ENCODE data around the gene CA11. TPM values are rescaled to one million over a fixed set of nuclear protein-coding genes. Genes with fewer than 3 reads are reported as not detected.

CA11 gene
- total and polyA plus RNA-seq, 2 of the 8 experiments (the other 6 are each of a cell fraction or from before 2014, with no cell fraction given) = 51.7 to 71.4 TPM

- POLR2A ChIA-PET (ENCODE audit: partially characterized antibody) = interaction anchor here (0.6 kb wide), 1 partner anchor 10 kb away, joined by 3 read pairs; the partner anchor contains the start of gene FUT2
- no peaks in the 10 kb centered on the region for H3K79me2 ChIP-seq (ENCODE audit: control insufficient read depth in 1 of 2, insufficient read depth in 2 of 2, low read length in 2 of 2)
- H3K18ac ChIP-seq (ENCODE audit: extremely low read depth, low read length) = no peak overlapping the region
- H4K91ac ChIP-seq (replicated peaks; ENCODE audit: insufficient read length, low read length) = no peak overlapping the region
- H3K14ac ChIP-seq (ENCODE audit: insufficient read length) = no peak overlapping the region
- no peak overlapping the region for H2BK15ac ChIP-seq (ENCODE audit: low read length)
- no peak overlapping the region for H2AFZ ChIP-seq (ENCODE audit: low read length)
- H3K4me1 ChIP-seq (replicated peaks in 1 of 4; ENCODE audit: control insufficient read depth in 3 of 4, insufficient read depth in 4 of 4, low read length in 3 of 4) = no peaks in the 10 kb centered on the region; a peak in 1 of 7 replicates
- no peaks in the 10 kb centered on the region for H3K36me3 ChIP-seq (ENCODE audit: control insufficient read depth in 2 of 4, insufficient read depth in 4 of 4, low read length in 3 of 4)
- CTCF ChIA-PET (ENCODE audit: partially characterized antibody) = interaction anchor here (0.6 to 2.3 kb wide), 2 partner anchors 10 to 103 kb away, joined by 3 to 5 read pairs; no protein-coding TSS in a partner anchor
- H2BK12ac ChIP-seq (ENCODE audit: low read depth, low read length) = no peak overlapping the region
- no peak overlapping the region for H4K5ac ChIP-seq (ENCODE audit: insufficient read length, low read depth, low read length)
- H4K8ac ChIP-seq (ENCODE audit: extremely low read depth, insufficient read depth, low read length) = no peak overlapping the region
- H3K27ac ChIP-seq (ENCODE audit: low read depth, low read length) = no peak overlapping the region
- no peaks in the 10 kb centered on the region for H3K27me3 ChIP-seq (replicated peaks in 1 of 4; ENCODE audit: control insufficient read depth in 3 of 4, extremely low read depth in 1 of 4, insufficient read depth in 3 of 4, low read length in 3 of 4)
- H3K4ac ChIP-seq (replicated peaks; ENCODE audit: insufficient read length, low read depth, low read length) = no peak overlapping the region
- no peak overlapping the region for H3K4me3 ChIP-seq (ENCODE audit: extremely low read depth in 1 of 4, insufficient read depth in 2 of 4, low read depth in 3 of 4, low read length in 4 of 4)
- no peak overlapping the region for H3K56ac ChIP-seq (replicated peaks; ENCODE audit: insufficient read length, low read depth, low read length)
- H3K23ac ChIP-seq (ENCODE audit: insufficient read length) = no peak overlapping the region
- no peaks in the 10 kb centered on the region for H3K23me2 ChIP-seq (ENCODE audit: low read depth, low read length)
- 0 out of 2 replicates have a peak overlapping the region, but pooled peaks have one; percentile 48 for H2BK20ac ChIP-seq (ENCODE audit: low read length)
- no peak overlapping the region for H3K4me2 ChIP-seq (ENCODE audit: insufficient read depth in 1 of 2, low read depth in 2 of 2, low read length in 2 of 2)
- no peaks in the 10 kb centered on the region for H3K79me1 ChIP-seq (ENCODE audit: low read depth, low read length)
- H2BK120ac ChIP-seq (replicated peaks; ENCODE audit: low read depth, low read length) = no peak overlapping the region
- no peaks in the 10 kb centered on the region for H4K20me1 ChIP-seq (replicated peaks in 1 of 2; ENCODE audit: control insufficient read depth in 1 of 2, insufficient read depth in 2 of 2, low read length in 2 of 2)
- no peak overlapping the region for H3K9ac ChIP-seq (replicated peaks in 1 of 4; ENCODE audit: extremely low read depth in 1 of 4, low read depth in 3 of 4, low read length in 3 of 4)
- WGBS, 2 experiments (ENCODE audit: extremely low coverage in 1 of 2, insufficient coverage in 1 of 2, insufficient read length in 1 of 2, insufficient replicate concordance in 2 of 2, low coverage in 1 of 2, low lambda C conversion rate in 2 of 2, missing lambda C conversion rate in 1 of 2) = 87% methylated on average over 9 of the region's 9 CpGs; no CpG with 5 or more reads in 1 of the 2 experiments
- FAIRE-seq = no peak
- no peaks in the 10 kb centered on the region for H3K9me3 ChIP-seq (ENCODE audit: insufficient read depth in 2 of 2, low read depth in 1 of 2, low read length in 1 of 2)
- DNase-seq (ENCODE audit: low read depth in 1 of 2, low spot score in 2 of 2) = no peak
- H2AK5ac ChIP-seq (ENCODE audit: low read depth, low read length) = no peak overlapping the region
- H2BK5ac ChIP-seq (ENCODE audit: low read depth, low read length) = no peak overlapping the region
- TF ChIP-seq BCL11A (IDR thresholded peaks at IDR 0.05; ENCODE audit: low read depth in 2 of 2, low read length in 2 of 2) = no peak
- no peak for TF ChIP-seq EZH2 (IDR thresholded peaks at IDR 0.05; ENCODE audit: low read depth, low read length, severe bottlenecking)
- no peak for TF ChIP-seq KDM5A (IDR thresholded peaks at IDR 0.05; ENCODE audit: low read length)
- no peak for TF ChIP-seq RXRA (IDR thresholded peaks at IDR 0.05; ENCODE audit: insufficient read depth, low read depth, low read length)
- TF ChIP-seq MAFK (IDR thresholded peaks at IDR 0.05; ENCODE audit: low read depth, low read length) = no peak
- TF ChIP-seq SP4 (IDR thresholded peaks at IDR 0.05; ENCODE audit: low read length) = no peak
- no peak for TF ChIP-seq CHD1 (IDR thresholded peaks at IDR 0.05; ENCODE audit: low read depth, low read length)
- TF ChIP-seq TAF1 (IDR thresholded peaks at IDR 0.05; ENCODE audit: low read depth, low read length) = no peak
- no peak for TF ChIP-seq ATF3 (IDR thresholded peaks at IDR 0.05; ENCODE audit: insufficient read depth, low read depth, low read length)
- no peak for TF ChIP-seq ASH2L (IDR thresholded peaks at IDR 0.05; ENCODE audit: low read length)
- no peak for TF ChIP-seq KDM1A (IDR thresholded peaks at IDR 0.05; ENCODE audit: borderline replicate concordance, low read length)
- TF ChIP-seq FOSL1 (IDR thresholded peaks at IDR 0.05; ENCODE audit: insufficient read depth, low read depth, low read length) = no peak
- TF ChIP-seq NANOG (IDR thresholded peaks at IDR 0.05; ENCODE audit: insufficient read depth, low read depth, low read length, poor library complexity, severe bottlenecking) = no peak
- no peak for TF ChIP-seq CREB1 (IDR thresholded peaks at IDR 0.05)
Measured at GRCh38 chr19:48685583-48685982, 39.6 kb upstream of the CA11 start.

Data from H1 (cell line).